Body of pancreas (tissue), 4 donors: ENCODE data around the gene DRICH1. TPM values are rescaled to one million over a fixed set of nuclear protein-coding genes. Genes with fewer than 3 reads are reported as not detected.
A peak's percentile ranks its signal among the peaks of the same experiment; 100 is the strongest.

Experiments
- ATAC-seq: fragments of 150-250 bp; one replicate; pipeline ENCODE4 v1.9.1; 2016
- DNase-seq, 4 donors: peaks; one replicate each; pipeline ENCODE4 v3.0.0-alpha.2; 2019
- H3K27ac ChIP-seq, 4 donors: fragments of 200-600 bp; sonication (generic); 1 replicate in 3 of 4; 2 replicates in 1 of 4; pipeline versions ENCODE4 v1.5.1 to v1.6.1; 2016 to 2019; ENCODE audit warnings: mild to moderate bottlenecking in 1 of 4, mixed read lengths in 1 of 4, moderate library complexity in 1 of 4
- H3K27me3 ChIP-seq, 2 donors: fragments of 200-600 bp; sonication (generic); one replicate each; pipeline ENCODE4 v1.6.0; 2016; ENCODE audit warnings: mild to moderate bottlenecking in 1 of 2
- H3K36me3 ChIP-seq, 2 donors: fragments of 200-600 bp; sonication (generic); replicated peaks in 1 of 2; 2 replicates each; pipeline ENCODE4 v1.5.1; 2016; ENCODE audit warnings: low read depth in 2 of 2; ENCODE audit not compliant: insufficient read depth in 1 of 2
- H3K4me1 ChIP-seq: fragments of 200-600 bp; sonication (generic); one replicate; pipeline ENCODE4 v1.6.0; 2016
- H3K4me3 ChIP-seq, 2 donors: fragments of 200-600 bp; sonication (generic); 1 replicate in 1 of 2; 2 replicates in 1 of 2; pipeline ENCODE4 v1.5.1; 2016 to 2019
- H3K9me3 ChIP-seq, 3 donors: fragments of 200-600 bp; sonication (generic); 1 replicate in 2 of 3; 2 replicates in 1 of 3; pipeline ENCODE4 v1.5.1; 2016
- CTCF ChIP-seq, 7 experiments: fragments of 450-650 bp in 4 of 7; fragments of 200-600 bp in 3 of 7; sonication (generic) in 3 of 7; IDR thresholded peaks; one replicate each; pipeline ENCODE4 v1.5.1; 2016 to 2019; ENCODE audit warnings: antibody characterized with exemption in 7 of 7
- POLR2A ChIP-seq, 3 donors: fragments of 450-650 bp; IDR thresholded peaks; one replicate each; pipeline ENCODE4 v1.6.1; 2016; ENCODE audit warnings: antibody characterized with exemption in 3 of 3, mild to moderate bottlenecking in 2 of 3
- WGBS, 2 donors: methylation state at CpG; one replicate each; pipeline ENCODE4 v1.1.5; 2017; 5-methylcytosine and 5-hydroxymethylcytosine counted together
- intact Hi-C: fragments of 100-400 bp; cut with DNase I; formaldehyde crosslinking; loops from one replicate; pipeline ENCODE4 v1.15.1; 2023
- total RNA-seq, 2 donors: library from RNA; depleted of rRNA; stranded (reverse); fragments of >200 nt; gene quantifications; one replicate each; pipeline ENCODE4 v1.1.0, GENCODE V29; 2016

The DRICH1 gene
- total RNA-seq, 2 donors from 2014 or later: not detected

GRCh38 chr22:23569291-23569690 is 62.8 kb downstream of the DRICH1 start:
- no peaks in the 10 kb centered on the region for H3K9me3 ChIP-seq
- DNase-seq (no peak), ATAC-seq (no peak)
- H3K27ac ChIP-seq: no peak overlapping the region
- no peaks in the 10 kb centered on the region for H3K36me3 ChIP-seq
- no peak overlapping the region for H3K4me3 ChIP-seq
- 76 to 95% methylated on average over 7 to 8 of the region's 8 CpGs for WGBS, 2 donors
- intact Hi-C loops: no loop called here
- H3K4me1 ChIP-seq: peaks cover 25% of the 10 kb centered on the region
- TF ChIP-seq CTCF (IDR thresholded peaks at IDR 0.05): no peak
- no peak for TF ChIP-seq POLR2A (IDR thresholded peaks at IDR 0.05)
- no peaks in the 10 kb centered on the region for H3K27me3 ChIP-seq

GRCh38 chr22:23566705-23567475 is 65.2 kb downstream of the DRICH1 start:
- intact Hi-C loops: no loop called here
- ATAC-seq (no peak), DNase-seq (no peak)
- H3K36me3 ChIP-seq: no peaks in the 10 kb centered on the region
- peak overlapping the region in 1 of 4 donors; percentile 19 for H3K27ac ChIP-seq
- no peaks in the 10 kb centered on the region for H3K27me3 ChIP-seq
- TF ChIP-seq CTCF (IDR thresholded peaks at IDR 0.05) (no peak), POLR2A (IDR thresholded peaks at IDR 0.05) (no peak)
- H3K4me3 ChIP-seq: no peak overlapping the region
- WGBS, 2 donors: 67 to 82% methylated on average over 21 to 31 of the region's 37 CpGs
- no peaks in the 10 kb centered on the region for H3K9me3 ChIP-seq
- H3K4me1 ChIP-seq: peaks cover 25% of the 10 kb centered on the region

GRCh38 chr22:23565915-23566704 is 66.0 kb downstream of the DRICH1 start:
- TF ChIP-seq CTCF (IDR thresholded peaks at IDR 0.05) (no peak), POLR2A (IDR thresholded peaks at IDR 0.05) (no peak)
- peaks cover 25% of the 10 kb centered on the region for H3K4me1 ChIP-seq
- peak overlapping the region in 1 of 4 donors; percentile 19 for H3K27ac ChIP-seq
- H3K4me3 ChIP-seq: no peak overlapping the region
- peak; percentile 46 for ATAC-seq
- H3K9me3 ChIP-seq: no peaks in the 10 kb centered on the region
- intact Hi-C loops: no loop called here
- 1 to 3% methylated on average over 6 to 63 of the region's 73 CpGs for WGBS, 2 donors
- DNase-seq: peak; percentile 10 to 38 (median 28)
- H3K27me3 ChIP-seq: no peaks in the 10 kb centered on the region
- H3K36me3 ChIP-seq: no peaks in the 10 kb centered on the region

- H3K4me3 ChIP-seq: no peak overlapping the region
- H3K36me3 ChIP-seq: no peaks in the 10 kb centered on the region
- peak in 1 of 4 donors; percentile 17 for DNase-seq
- no peaks in the 10 kb centered on the region for H3K9me3 ChIP-seq
- no peaks in the 10 kb centered on the region for H3K27me3 ChIP-seq
- TF ChIP-seq CTCF (IDR thresholded peaks at IDR 0.05) (no peak), POLR2A (IDR thresholded peaks at IDR 0.05) (no peak)
- 18 to 19% methylated on average over 9 to 11 of the region's 11 CpGs for WGBS, 2 donors
- peak; percentile 15 for ATAC-seq
- no peak overlapping the region for H3K27ac ChIP-seq
- intact Hi-C loops: no loop called here
- peaks cover 25% of the 10 kb centered on the region for H3K4me1 ChIP-seq
Measured at GRCh38 chr22:23565305-23565914, 66.7 kb downstream of the DRICH1 start.
